ENCODE data around the gene GJC1.

The GJC1 gene

GRCh38 chr17:44846206-44846605, 16.1 kb upstream of the GJC1 start:
- Histone ChIP-seq H3K36me3 (ENCODE audit: control insufficient read depth, insufficient read depth, low read length) (peaks cover 4% of the 10 kb centered on the region; the same call in 1 of the 2 replicates), H3K9me3 (ENCODE audit: control insufficient read depth, insufficient read depth, low read length) (no peaks in the 10 kb centered on the region), H3K27ac (ENCODE audit: low read length) (no peak overlapping the region), H3K4me3 (ENCODE audit: low read length) (no peak overlapping the region), H3K27me3 (ENCODE audit: control insufficient read depth, insufficient read depth, low read length) (no peaks in the 10 kb centered on the region), H3K4me1 (ENCODE audit: control insufficient read depth, insufficient read depth, low read length) (peaks cover 9% of the 10 kb centered on the region)
- DNase-seq (ENCODE audit: low read depth, low spot score), result no peak
- no CpG with 5 or more reads among the region's 8 CpGs for WGBS (ENCODE audit: insufficient coverage, insufficient read length)

GRCh38 chr17:44844390-44844830, 14.3 kb upstream of the GJC1 start:
- peaks cover 9% of the 10 kb centered on the region for H3K4me1 ChIP-seq (ENCODE audit: control insufficient read depth, insufficient read depth, low read length)
- no peak overlapping the region for H3K4me3 ChIP-seq (ENCODE audit: low read length)
- WGBS (ENCODE audit: insufficient coverage, insufficient read length), result no CpG with 5 or more reads among the region's 1 CpG
- DNase-seq (ENCODE audit: low read depth, low spot score), result no peak
- H3K9me3 ChIP-seq (ENCODE audit: control insufficient read depth, insufficient read depth, low read length), result no peaks in the 10 kb centered on the region
- no peaks in the 10 kb centered on the region for H3K36me3 ChIP-seq (ENCODE audit: control insufficient read depth, insufficient read depth, low read length)
- no peak overlapping the region for H3K27ac ChIP-seq (ENCODE audit: low read length)
- H3K27me3 ChIP-seq (ENCODE audit: control insufficient read depth, insufficient read depth, low read length), result no peaks in the 10 kb centered on the region

- Histone ChIP-seq H3K4me1 (ENCODE audit: control insufficient read depth, insufficient read depth, low read length) (peaks cover 4% of the 10 kb centered on the region; the same call in 1 of the 2 replicates), H3K9me3 (ENCODE audit: control insufficient read depth, insufficient read depth, low read length) (no peaks in the 10 kb centered on the region), H3K36me3 (ENCODE audit: control insufficient read depth, insufficient read depth, low read length) (no peaks in the 10 kb centered on the region), H3K27ac (ENCODE audit: low read length) (no peak overlapping the region), H3K27me3 (ENCODE audit: control insufficient read depth, insufficient read depth, low read length) (no peaks in the 10 kb centered on the region), H3K4me3 (ENCODE audit: low read length) (no peak overlapping the region)
- no CpG with 5 or more reads among the region's 5 CpGs for WGBS (ENCODE audit: insufficient coverage, insufficient read length)
- no peak for DNase-seq (ENCODE audit: low read depth, low spot score)
Observed at GRCh38 chr17:44842748-44843147, 12.7 kb upstream of the GJC1 start.

- Histone ChIP-seq H3K4me1 (ENCODE audit: control insufficient read depth, insufficient read depth, low read length) (peaks cover 4% of the 10 kb centered on the region; the same call in 1 of the 2 replicates), H3K9me3 (ENCODE audit: control insufficient read depth, insufficient read depth, low read length) (no peaks in the 10 kb centered on the region), H3K36me3 (ENCODE audit: control insufficient read depth, insufficient read depth, low read length) (no peaks in the 10 kb centered on the region), H3K4me3 (ENCODE audit: low read length) (no peak overlapping the region), H3K27ac (ENCODE audit: low read length) (no peak overlapping the region), H3K27me3 (ENCODE audit: control insufficient read depth, insufficient read depth, low read length) (no peaks in the 10 kb centered on the region)
- WGBS (ENCODE audit: insufficient coverage, insufficient read length), result no CpG with 5 or more reads among the region's 3 CpGs
- no peak for DNase-seq (ENCODE audit: low read depth, low spot score)
Observed at GRCh38 chr17:44840936-44841335, 10.8 kb upstream of the GJC1 start.

GRCh38 chr17:44840274-44840673, 10.2 kb upstream of the GJC1 start:
- Histone ChIP-seq H3K36me3 (ENCODE audit: control insufficient read depth, insufficient read depth, low read length) (no peaks in the 10 kb centered on the region), H3K4me1 (ENCODE audit: control insufficient read depth, insufficient read depth, low read length) (peaks cover 4% of the 10 kb centered on the region; the same call in 1 of the 2 replicates), H3K9me3 (ENCODE audit: control insufficient read depth, insufficient read depth, low read length) (no peaks in the 10 kb centered on the region), H3K4me3 (ENCODE audit: low read length) (no peak overlapping the region), H3K27me3 (ENCODE audit: control insufficient read depth, insufficient read depth, low read length) (no peaks in the 10 kb centered on the region), H3K27ac (ENCODE audit: low read length) (no peak overlapping the region)
- no peak for DNase-seq (ENCODE audit: low read depth, low spot score)
- no CpG with 5 or more reads among the region's 4 CpGs for WGBS (ENCODE audit: insufficient coverage, insufficient read length)

- no peak for DNase-seq (ENCODE audit: low read depth, low spot score)
Observed at GRCh38 chr17:44837196-44837595, 7.1 kb upstream of the GJC1 start.

GRCh38 chr17:44832805-44833204, 2.7 kb upstream of the GJC1 start:
- Histone ChIP-seq H3K36me3 (ENCODE audit: control insufficient read depth, insufficient read depth, low read length) (no peaks in the 10 kb centered on the region), H3K4me1 (ENCODE audit: control insufficient read depth, insufficient read depth, low read length) (no peaks in the 10 kb centered on the region), H3K4me3 (ENCODE audit: low read length) (no peak overlapping the region), H3K27me3 (ENCODE audit: control insufficient read depth, insufficient read depth, low read length) (no peaks in the 10 kb centered on the region), H3K9me3 (ENCODE audit: control insufficient read depth, insufficient read depth, low read length) (no peaks in the 10 kb centered on the region), H3K27ac (ENCODE audit: low read length) (no peak overlapping the region)
- no peak for DNase-seq (ENCODE audit: low read depth, low spot score)
- WGBS (ENCODE audit: insufficient coverage, insufficient read length), result no CpG with 5 or more reads among the region's 5 CpGs

More at GRCh38 chr17:44837196-44837595, 7.1 kb upstream of the GJC1 start:
- Histone ChIP-seq H3K27ac (ENCODE audit: low read length) (no peak overlapping the region), H3K36me3 (ENCODE audit: control insufficient read depth, insufficient read depth, low read length) (no peaks in the 10 kb centered on the region), H3K27me3 (ENCODE audit: control insufficient read depth, insufficient read depth, low read length) (no peaks in the 10 kb centered on the region), H3K4me1 (ENCODE audit: control insufficient read depth, insufficient read depth, low read length) (no peaks in the 10 kb centered on the region), H3K4me3 (ENCODE audit: low read length) (no peak overlapping the region), H3K9me3 (ENCODE audit: control insufficient read depth, insufficient read depth, low read length) (no peaks in the 10 kb centered on the region)
- no CpG with 5 or more reads among the region's 2 CpGs for whole genome bisulfite sequencing (ENCODE audit: insufficient coverage, insufficient read length)

GRCh38 chr17:44831371-44831770, 1.3 kb upstream of the GJC1 start:
- no peaks in the 10 kb centered on the region for H3K9me3 ChIP-seq (ENCODE audit: control insufficient read depth, insufficient read depth, low read length)
- no peak overlapping the region for H3K27ac ChIP-seq (ENCODE audit: low read length)
- no peaks in the 10 kb centered on the region for H3K27me3 ChIP-seq (ENCODE audit: control insufficient read depth, insufficient read depth, low read length)
- H3K36me3 ChIP-seq (ENCODE audit: control insufficient read depth, insufficient read depth, low read length), result no peaks in the 10 kb centered on the region
- H3K4me3 ChIP-seq (ENCODE audit: low read length), result no peak overlapping the region
- WGBS (ENCODE audit: insufficient coverage, insufficient read length), result no CpG with 5 or more reads among the region's 12 CpGs
- DNase-seq (ENCODE audit: low read depth, low spot score), result no peak
- no peaks in the 10 kb centered on the region for H3K4me1 ChIP-seq (ENCODE audit: control insufficient read depth, insufficient read depth, low read length)

- no CpG with 5 or more reads among the region's 58 CpGs for WGBS (ENCODE audit: insufficient coverage, insufficient read length)
- H3K27ac ChIP-seq (ENCODE audit: low read length), result no peak overlapping the region
- no peaks in the 10 kb centered on the region for H3K4me1 ChIP-seq (ENCODE audit: control insufficient read depth, insufficient read depth, low read length)
- DNase-seq (ENCODE audit: low read depth, low spot score), result peak; percentile 63
- peak overlapping the region; percentile 96; the same call in 1 of the 2 replicates for H3K4me3 ChIP-seq (ENCODE audit: low read length)
- H3K36me3 ChIP-seq (ENCODE audit: control insufficient read depth, insufficient read depth, low read length), result no peaks in the 10 kb centered on the region
- H3K27me3 ChIP-seq (ENCODE audit: control insufficient read depth, insufficient read depth, low read length), result no peaks in the 10 kb centered on the region
- H3K9me3 ChIP-seq (ENCODE audit: control insufficient read depth, insufficient read depth, low read length), result no peaks in the 10 kb centered on the region
Observed at GRCh38 chr17:44830359-44831288, 537 bp upstream of the GJC1 start.

- Histone ChIP-seq H3K27ac (ENCODE audit: low read length) (no peak overlapping the region), H3K4me3 (ENCODE audit: low read length) (peak overlapping the region; percentile 96), H3K36me3 (ENCODE audit: control insufficient read depth, insufficient read depth, low read length) (no peaks in the 10 kb centered on the region), H3K4me1 (ENCODE audit: control insufficient read depth, insufficient read depth, low read length) (no peaks in the 10 kb centered on the region), H3K9me3 (ENCODE audit: control insufficient read depth, insufficient read depth, low read length) (no peaks in the 10 kb centered on the region), H3K27me3 (ENCODE audit: control insufficient read depth, insufficient read depth, low read length) (no peaks in the 10 kb centered on the region)
- WGBS (ENCODE audit: insufficient coverage, insufficient read length), result no CpG with 5 or more reads among the region's 21 CpGs
- DNase-seq (ENCODE audit: low read depth, low spot score), result no peak
Observed at GRCh38 chr17:44828919-44829522, 1.1 kb downstream of the GJC1 start.

All from iPS DF 6.9 (cell line).